Measurements from ENCODE around the gene SIGLEC8.
"Not testable (repeated sequence)": the region's sequence is repeated elsewhere in the genome, so short reads cannot be mapped to it uniquely, and the experiment has no call there.

The SIGLEC8 gene

GRCh38 chr19:51441410-51442390 lies 16.6 kb downstream of the SIGLEC8 start:
- peak; percentile 88 for DNase-seq

- peak; percentile 74 for DNase-seq
Measured at GRCh38 chr19:51440846-51441409, 17.3 kb downstream of the SIGLEC8 start.

GRCh38 chr19:51440052-51440451 lies 18.2 kb downstream of the SIGLEC8 start:
- DNase-seq, result no peak

- peak; percentile 13 for DNase-seq
Measured at GRCh38 chr19:51439021-51439465, 19.2 kb downstream of the SIGLEC8 start.

- DNase-seq, result no peak
Measured at GRCh38 chr19:51434456-51434855, 23.8 kb downstream of the SIGLEC8 start.

- DNase-seq, result no peak
Measured at GRCh38 chr19:51433043-51433442, 25.2 kb downstream of the SIGLEC8 start.

DNA sequence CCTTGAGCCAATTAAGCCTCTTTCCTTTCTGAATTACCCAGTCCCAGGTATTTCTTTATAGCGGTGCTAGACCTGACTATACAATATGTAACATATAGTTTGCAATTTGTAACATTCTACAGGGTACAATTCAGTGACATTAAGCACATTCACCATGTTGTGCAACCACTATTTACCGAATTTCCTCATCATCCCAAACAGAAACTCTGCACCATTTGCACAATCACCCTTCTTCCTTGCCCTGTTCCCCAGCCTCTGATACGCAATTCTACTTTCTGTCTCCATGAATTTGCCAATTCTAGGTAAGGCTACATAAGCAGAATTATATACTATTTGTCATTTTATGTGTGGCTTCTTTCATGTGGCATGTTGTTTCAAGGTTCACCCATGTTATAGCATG lies 27.1 kb downstream of the SIGLEC8 start:
- DNase-seq, result no peak

DNA sequence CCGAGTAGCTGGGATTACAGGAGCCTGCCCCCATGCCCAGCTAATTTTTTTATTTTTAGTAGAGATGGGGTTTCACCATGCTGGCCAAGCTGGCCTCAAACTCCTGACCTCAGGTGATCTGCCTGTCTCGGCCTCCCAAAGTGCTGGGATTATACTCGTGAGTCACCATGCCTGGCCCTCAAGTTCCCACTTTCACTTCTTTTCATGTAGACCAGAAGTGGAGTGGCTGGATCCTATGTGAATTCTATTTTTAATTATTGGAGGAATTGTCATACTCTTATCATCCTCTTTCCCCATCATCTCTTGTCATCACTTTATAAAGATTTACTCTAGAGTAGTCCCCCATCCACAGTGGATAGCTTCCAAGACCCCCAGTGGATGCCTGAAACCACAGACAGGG lies 28.0 kb downstream of the SIGLEC8 start:
- DNase-seq, result no peak

DNA sequence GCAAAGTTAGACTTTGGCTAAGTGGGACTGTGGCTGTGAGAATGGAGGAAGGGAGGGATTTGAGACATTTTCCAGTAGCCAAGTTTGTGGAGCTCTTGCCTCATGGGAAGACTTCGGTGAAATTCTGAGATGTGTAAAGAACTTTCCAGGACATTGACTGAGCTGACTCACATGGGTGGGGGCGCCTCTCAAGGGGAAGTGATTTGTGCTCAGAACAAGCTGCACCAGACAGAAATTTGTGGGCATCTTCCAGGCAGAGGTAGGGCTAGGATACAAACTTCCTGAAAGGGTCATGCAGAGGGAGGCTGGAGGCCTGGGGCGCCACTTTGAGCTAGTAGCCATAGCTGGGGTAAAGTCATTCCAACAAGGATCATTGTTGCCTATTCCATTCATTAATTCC lies 31.1 kb downstream of the SIGLEC8 start:
- DNase-seq, result no peak

GRCh38 chr19:51422053-51422448 lies 36.2 kb downstream of the SIGLEC8 start:
- peak; percentile 86 for DNase-seq

DNA sequence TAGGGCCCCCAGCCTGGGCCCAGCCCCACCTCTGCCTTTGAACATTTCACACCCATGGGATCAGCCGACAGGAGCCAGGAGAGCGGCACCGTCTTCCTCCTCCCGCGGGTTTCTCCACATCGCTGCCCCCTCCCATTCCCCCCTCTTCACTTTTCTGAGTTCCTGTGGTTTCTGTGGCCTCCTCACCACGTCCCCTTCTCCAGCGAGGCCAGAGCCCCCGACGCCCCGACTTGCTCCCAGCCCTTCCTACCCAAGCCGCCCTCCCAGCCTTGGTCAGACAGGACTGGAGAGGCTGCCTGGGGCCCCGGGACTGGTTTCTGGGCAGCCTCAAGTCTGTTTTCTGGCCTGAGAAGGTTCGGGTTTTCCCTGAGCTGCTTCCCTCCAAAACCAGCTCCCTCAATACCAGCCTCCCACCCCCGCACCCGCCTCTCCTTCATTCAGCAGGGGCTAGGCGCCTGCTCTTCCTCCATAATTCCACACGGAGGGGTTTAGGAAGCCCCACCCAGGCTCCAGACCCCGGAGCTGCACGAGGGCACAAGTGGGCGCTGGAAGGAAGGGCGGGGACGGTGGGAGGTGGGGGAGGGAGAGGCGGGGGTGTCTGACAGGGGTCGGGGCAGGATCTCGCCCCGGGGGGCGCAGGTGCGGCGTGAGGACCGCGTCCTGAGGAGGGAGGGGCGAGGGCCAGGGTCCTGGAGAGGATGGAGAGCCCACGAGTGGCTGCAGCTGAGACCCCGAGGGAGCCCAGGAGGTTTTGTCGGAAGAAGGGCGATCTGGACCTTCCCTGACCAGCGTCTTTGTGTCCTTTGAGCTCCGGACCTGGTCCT lies 36.8 kb downstream of the SIGLEC8 start:
- DNase-seq, result no peak

DNA sequence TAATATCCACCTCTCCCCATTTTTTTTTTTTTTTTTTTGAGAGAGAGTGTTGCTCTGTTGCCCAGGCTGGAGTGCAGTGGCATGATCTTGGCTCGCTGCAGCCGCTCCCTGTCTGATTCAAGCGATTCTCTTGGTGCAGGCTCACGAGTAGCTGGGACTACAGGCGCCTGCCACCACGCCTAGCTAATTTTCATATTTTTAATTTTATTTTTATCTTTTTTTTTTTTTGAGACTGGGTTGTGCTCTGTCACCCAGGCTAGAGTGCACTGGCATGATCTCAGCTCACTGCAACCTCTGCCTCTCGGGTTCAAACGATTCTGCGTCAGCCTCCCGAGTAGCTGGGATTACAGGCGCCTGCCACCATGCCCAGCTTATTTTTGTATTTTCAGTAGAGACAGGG lies 37.7 kb downstream of the SIGLEC8 start:
- not testable (repeated sequence) for DNase-seq

DNA sequence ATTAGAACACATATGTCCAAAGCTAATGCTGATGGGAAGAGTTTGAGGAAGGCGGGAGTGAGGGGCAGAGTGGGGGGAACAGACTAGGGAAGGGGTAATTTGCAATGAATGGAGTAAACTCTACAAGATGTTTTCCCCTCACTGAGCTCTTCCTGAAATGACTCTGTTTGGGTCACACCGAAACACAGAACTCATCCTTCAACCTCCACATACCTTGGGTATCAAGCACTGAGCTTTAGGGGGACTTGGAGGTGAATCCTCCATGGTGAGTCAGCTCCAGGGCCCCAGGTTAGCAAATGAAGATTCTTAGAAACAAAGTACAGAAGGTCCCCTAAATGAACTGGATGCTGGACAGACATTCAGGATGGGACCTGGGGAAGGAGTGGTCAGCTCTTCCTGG lies 39.5 kb downstream of the SIGLEC8 start:
- no peak for DNase-seq

- DNase-seq, result no peak
Measured at GRCh38 chr19:51417810-51418157, 40.5 kb downstream of the SIGLEC8 start.

GRCh38 chr19:51417107-51417809 lies 41.0 kb downstream of the SIGLEC8 start, which contains the start of gene SIGLEC10:
TSS of gene SIGLEC10 (minus strand) at chr19:51417642. CDS start at chr19:51417581, 61 bp downstream.
- DNase-seq, result no peak

DNA sequence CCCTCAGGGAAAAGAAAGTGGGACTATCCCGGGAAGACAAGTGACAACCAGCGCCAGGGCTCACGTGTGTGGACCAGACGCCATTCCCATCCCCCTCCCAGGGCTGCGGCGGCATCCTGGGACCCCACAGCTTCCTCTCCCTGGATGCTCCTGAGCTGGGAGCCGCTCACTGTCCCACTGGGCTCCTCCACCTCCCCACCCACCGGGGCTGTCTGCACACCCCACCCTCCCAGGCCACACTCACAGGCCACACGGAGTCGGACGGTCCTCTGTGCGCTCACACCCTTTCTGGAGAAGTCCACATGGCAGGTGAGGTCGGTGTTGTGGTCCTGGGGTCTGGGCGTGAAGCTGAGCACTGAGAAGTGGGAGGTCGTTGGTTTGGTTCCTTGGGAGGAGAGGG lies 41.8 kb downstream of the SIGLEC8 start:
- DNase-seq, result not testable (repeated sequence)

DNA sequence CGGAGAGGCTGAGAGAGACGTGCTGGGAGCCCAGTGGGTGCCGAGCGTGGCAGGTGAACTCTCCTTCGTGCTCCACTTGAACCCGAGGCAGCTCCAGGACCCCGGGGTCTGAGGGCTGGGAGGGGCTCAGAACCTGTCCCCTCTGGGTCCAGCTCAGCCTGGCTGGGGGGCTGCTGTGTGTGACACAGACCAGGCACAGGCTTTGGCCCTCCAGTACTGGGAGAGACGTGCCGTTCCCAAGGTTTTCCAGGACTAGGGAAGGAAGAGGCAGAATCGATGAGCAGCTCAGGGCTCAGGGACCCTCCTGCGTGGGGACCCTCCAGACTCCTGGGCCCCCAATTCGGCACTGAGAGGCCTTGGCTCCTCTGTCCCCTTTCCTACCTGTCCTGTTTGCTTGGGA lies 43.1 kb downstream of the SIGLEC8 start:
- no peak for DNase-seq

DNA sequence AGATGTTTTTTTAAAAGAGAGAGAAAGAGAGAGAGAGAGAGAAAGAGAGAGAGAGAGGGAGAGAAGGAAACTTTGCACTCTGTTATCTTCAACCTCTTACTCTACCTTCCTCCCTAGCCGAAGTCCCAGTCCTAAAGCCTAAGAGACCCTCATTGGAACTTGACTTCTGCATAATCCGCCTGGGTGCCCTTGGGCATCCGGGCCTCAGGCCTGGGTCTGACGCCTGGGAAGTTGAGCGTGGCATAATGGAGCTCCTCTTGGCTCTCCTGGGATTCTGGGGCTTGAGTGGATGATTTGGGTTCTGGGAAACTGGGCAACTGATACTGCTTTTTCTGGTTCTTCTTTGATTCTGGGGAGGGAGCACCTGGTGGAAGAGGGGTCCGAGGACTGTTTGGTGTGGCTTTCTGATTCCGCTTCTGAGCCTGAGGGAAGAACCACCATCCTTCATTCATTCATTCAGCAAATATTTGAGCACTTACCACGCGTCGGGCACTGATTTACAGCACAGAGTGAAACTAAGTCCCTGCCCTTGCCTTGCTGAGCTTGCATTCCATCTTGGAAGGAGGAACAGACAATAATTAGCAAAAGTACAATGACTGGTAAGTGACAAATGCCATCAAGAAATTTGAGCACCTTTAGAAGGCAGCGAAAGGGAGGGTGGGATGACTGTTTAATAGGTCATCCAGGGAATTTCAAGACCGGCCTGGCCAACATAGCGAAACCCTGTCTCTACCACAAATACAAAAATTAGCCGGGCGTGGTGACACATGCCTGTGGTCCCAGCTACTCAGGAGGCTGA lies 47.1 kb downstream of the SIGLEC8 start:
- DNase-seq, result no peak

- peak; percentile 32 for DNase-seq
Measured at GRCh38 chr19:51407511-51408131, 50.6 kb downstream of the SIGLEC8 start.

DNA sequence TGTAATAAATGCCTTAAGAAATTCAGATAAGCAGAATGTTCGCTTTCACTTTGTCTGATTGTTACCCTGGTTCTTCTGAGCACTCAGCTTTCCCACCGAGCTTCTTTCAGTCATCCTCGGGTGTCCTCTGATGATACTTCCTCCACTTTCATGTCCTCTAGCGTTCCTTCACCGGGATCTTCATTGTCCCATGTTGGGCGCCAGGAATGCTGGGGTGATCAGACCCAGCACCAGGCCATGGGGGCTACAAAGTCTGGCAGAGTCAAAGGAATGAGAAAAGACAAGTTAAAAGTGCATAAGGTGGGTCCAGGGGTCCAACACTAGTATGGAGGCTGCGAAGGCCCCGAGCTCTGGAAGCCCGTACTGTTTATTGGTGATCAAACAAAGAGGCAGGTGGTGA lies 56.1 kb downstream of the SIGLEC8 start:
- no peak for DNase-seq
